ENCODE measurements around the gene NRBF2.
A peak's percentile ranks its signal among the peaks of the same experiment; 100 is the strongest.
"Not testable (repeated sequence)": the region's sequence is repeated elsewhere in the genome, so short reads cannot be mapped to it uniquely, and the experiment has no call there.

The NRBF2 gene

GRCh38 chr10:63133056-63133820 lies at the start of gene NRBF2:
Gene NRBF2, plus strand, starts transcription at chr10:63133328. Its CDS starts 143 bp downstream, at chr10:63133471.
- peak; percentile 96 for DNase-seq (ENCODE audit: low read depth in 2 of 2)

GRCh38 chr10:63083406-63083805 lies 49.7 kb upstream of the NRBF2 start:
- not testable (repeated sequence) for DNase-seq (ENCODE audit: low read depth in 2 of 2)

- peak in 1 of 2 donors; percentile 26 for DNase-seq (ENCODE audit: low read depth in 2 of 2)
Measured at GRCh38 chr10:63083904-63084689, 49.0 kb upstream of the NRBF2 start.

GRCh38 chr10:63084690-63085382 lies 48.3 kb upstream of the NRBF2 start:
- no peak for DNase-seq (ENCODE audit: low read depth in 2 of 2)

- no peak for DNase-seq (ENCODE audit: low read depth in 2 of 2)
Measured at GRCh38 chr10:63093227-63093626, 39.9 kb upstream of the NRBF2 start.

GRCh38 chr10:63094405-63094804 lies 38.7 kb upstream of the NRBF2 start:
- DNase-seq (ENCODE audit: low read depth in 2 of 2): no peak

- DNase-seq (ENCODE audit: low read depth in 2 of 2): no peak
Measured at GRCh38 chr10:63094881-63095280, 38.2 kb upstream of the NRBF2 start.

GRCh38 chr10:63099734-63100133 lies 33.4 kb upstream of the NRBF2 start:
- no peak for DNase-seq (ENCODE audit: low read depth in 2 of 2)

- DNase-seq (ENCODE audit: low read depth in 2 of 2): not testable (repeated sequence)
Measured at GRCh38 chr10:63101091-63101490, 32.0 kb upstream of the NRBF2 start.

GRCh38 chr10:63102279-63102883 lies 30.7 kb upstream of the NRBF2 start:
- DNase-seq (ENCODE audit: low read depth in 2 of 2): not testable (repeated sequence)

- not testable (repeated sequence) for DNase-seq (ENCODE audit: low read depth in 2 of 2)
Measured at GRCh38 chr10:63103178-63103577, 29.9 kb upstream of the NRBF2 start.

- DNase-seq (ENCODE audit: low read depth in 2 of 2): peak; percentile 15 to 24
Measured at GRCh38 chr10:63103971-63104409, 29.1 kb upstream of the NRBF2 start.

- no peak for DNase-seq (ENCODE audit: low read depth in 2 of 2)
Measured at GRCh38 chr10:63105225-63106110, 27.7 kb upstream of the NRBF2 start.

- no peak for DNase-seq (ENCODE audit: low read depth in 2 of 2)
Measured at GRCh38 chr10:63106111-63106755, 26.9 kb upstream of the NRBF2 start.

- no peak for DNase-seq (ENCODE audit: low read depth in 2 of 2)
Measured at GRCh38 chr10:63107943-63108437, 25.1 kb upstream of the NRBF2 start.

- DNase-seq (ENCODE audit: low read depth in 2 of 2): no peak
Measured at GRCh38 chr10:63110940-63111339, 22.2 kb upstream of the NRBF2 start.

- no peak for DNase-seq (ENCODE audit: low read depth in 2 of 2)
Measured at GRCh38 chr10:63114031-63114814, 18.9 kb upstream of the NRBF2 start.

- DNase-seq (ENCODE audit: low read depth in 2 of 2): no peak
Measured at GRCh38 chr10:63115732-63116383, 17.3 kb upstream of the NRBF2 start.
